ENCODE results near the gene ZNF620. TPM values are rescaled to one million over a fixed set of nuclear protein-coding genes. Genes with fewer than 3 reads are reported as not detected.

ZNF620 gene
- total and polyA plus RNA-seq, 2 experiments from 2014 or later = 14.1 to 18.0 TPM

DNA sequence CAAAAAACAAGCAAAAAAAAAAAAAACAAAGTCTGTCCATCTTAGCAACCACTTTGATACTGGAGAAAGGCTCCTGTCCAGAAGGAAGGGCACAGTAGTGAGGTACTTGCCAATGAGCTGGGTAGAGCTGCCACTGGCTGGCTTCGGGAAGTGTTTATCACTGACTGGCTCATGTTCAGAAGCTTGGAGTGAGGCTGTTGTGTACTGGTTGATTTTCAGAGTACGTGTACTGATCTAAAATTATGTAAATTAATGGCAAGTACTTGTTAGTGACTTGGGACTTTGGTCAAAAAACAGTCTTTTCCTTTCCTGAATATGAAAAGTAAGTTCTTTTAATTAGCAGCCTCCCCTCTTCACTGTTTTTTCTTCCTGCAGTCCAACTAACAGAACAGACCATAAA is 17.9 kb downstream of the ZNF620 start:
- H3K36me3 ChIP-seq (ENCODE audit: insufficient read depth) = 0 out of 2 replicates have a peak, but pooled peaks cover 3% of the 10 kb centered on the region
- H3F3A ChIP-seq (replicated peaks; ENCODE audit: low read depth) = 0 out of 2 replicates have a peak, but pooled peaks cover 3% of the 10 kb centered on the region
- no peak for DNase-seq (ENCODE audit: low spot score)
- no peak overlapping the region for H2AFZ ChIP-seq
- ATAC-seq = no peak
- no peak for TF ChIP-seq STAT1 (IDR thresholded peaks at IDR 0.05; ENCODE audit: unreplicated experiment)
- no peak for TF ChIP-seq CREB1 (CRISPR knock-in tag; IDR thresholded peaks at IDR 0.05; ENCODE audit: low read depth)
- no peak for TF ChIP-seq ETS1 (IDR thresholded peaks at IDR 0.05)
- no peak for TF ChIP-seq ZNF462 (CRISPR knock-in tag; IDR thresholded peaks at IDR 0.05)
- TF ChIP-seq EZH2 (IDR thresholded peaks at IDR 0.05; ENCODE audit: low read depth, unreplicated experiment) = no peak
- no peak for TF ChIP-seq ZNF331 (CRISPR knock-in tag; IDR thresholded peaks at IDR 0.05; ENCODE audit: low read depth)
- H3K4me2 ChIP-seq = peak overlapping the region; percentile 84
- no peaks in the 10 kb centered on the region for H3K27me3 ChIP-seq (ENCODE audit: insufficient read depth)
- no peaks in the 10 kb centered on the region for H3K9me3 Mint-ChIP-seq
- H3K4me3 Mint-ChIP-seq = peak overlapping the region; percentile 93
- H3K27me3 Mint-ChIP-seq (ENCODE audit: insufficient read depth, low read depth, poor library complexity) = peaks cover 6% of the 10 kb centered on the region
- H3K79me2 ChIP-seq (replicated peaks; ENCODE audit: insufficient read depth) = peaks cover 19% of the 10 kb centered on the region
- peak overlapping the region; percentile 16; the same call in 1 of the 2 replicates for H3K27ac ChIP-seq (ENCODE audit: low read depth)
- H3K4me1 ChIP-seq (ENCODE audit: insufficient read depth) = peaks cover 3% of the 10 kb centered on the region
- H3K27ac Mint-ChIP-seq = peak overlapping the region; percentile 96
- no peaks in the 10 kb centered on the region for H3K9me2 ChIP-seq (ENCODE audit: insufficient read depth)
- H4K20me1 ChIP-seq (replicated peaks; ENCODE audit: insufficient read depth) = no peaks in the 10 kb centered on the region
- H3K4me1 Mint-ChIP-seq = peaks cover 12% of the 10 kb centered on the region; the same call in 2 of the 3 replicates
- peaks cover 20% of the 10 kb centered on the region for H3K36me3 Mint-ChIP-seq (ENCODE audit: low read depth)
- peak overlapping the region; percentile 98 for H3K4me3 ChIP-seq

Measured in GM23338 (cell line).